Liver (tissue), 9 donors: ENCODE results near the gene FAM234B. TPM values are rescaled to one million over a fixed set of nuclear protein-coding genes. Genes with fewer than 3 reads are reported as not detected.

Experiments used
- DNase-seq: peaks from one replicate; pipeline ENCODE4 v3.0.0-alpha.2; 2017; ENCODE audit warnings: low spot score
- H3K27ac ChIP-seq, 2 donors: one replicate each; pipeline ENCODE4 v1.7.0; 2013; ENCODE audit warnings: inconsistent platforms in 2 of 2, low read length in 2 of 2, control low read depth in 1 of 2, low read depth in 1 of 2, mild to moderate bottlenecking in 1 of 2
- H3K27me3 ChIP-seq, 4 donors: one replicate each; pipeline versions ENCODE4 v1.6.1 to v1.7.0; 2013; ENCODE audit warnings: low read length in 3 of 4, inconsistent platforms in 1 of 4, mild to moderate bottlenecking in 1 of 4, moderate library complexity in 1 of 4; ENCODE audit not compliant: control insufficient read depth in 4 of 4, insufficient read depth in 4 of 4
- H3K36me3 ChIP-seq, 4 donors: one replicate each; pipeline versions ENCODE4 v1.6.1 to v1.7.0; 2013; ENCODE audit warnings: low read length in 3 of 4, mild to moderate bottlenecking in 3 of 4, low read depth in 1 of 4, moderate library complexity in 1 of 4; ENCODE audit not compliant: control insufficient read depth in 4 of 4, insufficient read depth in 3 of 4
- H3K4me1 ChIP-seq, 4 donors: one replicate each; pipeline versions ENCODE4 v1.6.1 to v1.7.0; 2013; ENCODE audit warnings: low read length in 3 of 4, mild to moderate bottlenecking in 3 of 4, moderate library complexity in 1 of 4; ENCODE audit not compliant: control insufficient read depth in 4 of 4, insufficient read depth in 4 of 4
- H3K4me3 ChIP-seq, 3 donors: one replicate each; pipeline versions ENCODE4 v1.6.1 to v1.7.0; 2013; ENCODE audit warnings: low read length in 3 of 3, control low read depth in 1 of 3, low read depth in 1 of 3, mild to moderate bottlenecking in 1 of 3
- H3K9ac ChIP-seq, 2 donors: one replicate each; pipeline ENCODE4 v1.7.0; 2013; ENCODE audit warnings: low read length in 2 of 2, mild to moderate bottlenecking in 2 of 2, moderate library complexity in 2 of 2, control low read depth in 1 of 2, low read depth in 1 of 2
- H3K9me3 ChIP-seq, 4 donors: one replicate each; pipeline versions ENCODE4 v1.6.1 to v1.7.0; 2013; ENCODE audit warnings: low read length in 3 of 4; ENCODE audit not compliant: control insufficient read depth in 4 of 4
- ATF3 ChIP-seq: IDR thresholded peaks from 2 replicates; pipeline ENCODE4 v1.6.1; 2016; ENCODE audit warnings: antibody characterized with exemption
- EGR1 ChIP-seq, 2 donors: IDR thresholded peaks; 2 replicates each; pipeline ENCODE4 v1.6.1; 2016 to 2018; ENCODE audit warnings: antibody characterized with exemption in 2 of 2, low read depth in 2 of 2
- FOXA2 ChIP-seq: IDR thresholded peaks from 2 replicates; pipeline ENCODE4 v1.6.1; 2016; ENCODE audit warnings: antibody characterized with exemption
- MAX ChIP-seq: IDR thresholded peaks from 2 replicates; pipeline ENCODE4 v1.6.1; 2016; ENCODE audit warnings: antibody characterized with exemption
- WGBS: extraction: QIAGEN DNeasy Blood & Tissue Kit; methylation state at CpG from one replicate; pipeline ENCODE4 v1.1.7; 2013; 5-methylcytosine and 5-hydroxymethylcytosine counted together
- polyA plus RNA-seq, 2 donors: library from polyadenylated mRNA; stranded (reverse) in 1 of 2; unstranded in 1 of 2; fragments of 200-250 nt in 1 of 2; fragments of >200 nt in 1 of 2; fragmentation: Nextera tagmentation in 1 of 2; extraction: Ambion mirVana in 1 of 2; gene quantifications; one replicate each; pipeline versions ENCODE4 v1.2.1 to v1.2.3, GENCODE V29; 2013 to 2015
- total RNA-seq, 2 donors: library from RNA; depleted of rRNA; stranded (reverse); fragments of >200 nt; gene quantifications; one replicate each; pipeline ENCODE4 v1.2.3, GENCODE V29; 2014
- TF ChIP-seq, protein P1 (sequence below): fragments of 150-350 bp; IDR thresholded peaks from 2 replicates; pipeline ENCODE4 v1.5.1; 2017; ENCODE audit warnings: improper control_type of control experiment, low read depth, low read length; ENCODE audit not compliant: missing input control
- donor health status: healthy.
- donor health status: healthy.
- donor health status: healthy.
- donor health status: healthy.
- donor health status: healthy.

Gene FAM234B
- total and polyA plus RNA-seq, 4 donors = 1.7 to 8.0 (median 3.2) TPM

DNA sequence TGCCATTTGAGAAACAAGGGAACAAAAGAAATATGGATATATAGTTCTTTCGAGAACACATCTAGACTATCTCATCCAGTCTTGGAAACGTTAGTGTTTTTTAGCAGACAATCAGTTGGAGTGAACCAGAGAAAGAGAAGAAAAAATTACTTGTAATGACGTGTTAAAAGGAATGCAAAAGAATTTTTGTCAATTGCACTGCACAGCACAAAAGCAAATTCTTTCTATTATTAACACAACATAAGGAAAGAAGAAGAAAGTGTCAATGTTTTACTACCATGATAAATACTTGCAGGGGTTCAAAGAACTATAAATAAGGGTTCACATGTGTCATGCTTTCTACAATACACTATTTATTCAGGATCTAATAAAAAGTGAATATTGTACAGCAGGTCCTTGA, 86.8 kb downstream of the FAM234B start:
- H3K36me3 ChIP-seq = no peaks in the 10 kb centered on the region
- DNase-seq = no peak
- WGBS = 77% methylated on average over 3 of the region's 3 CpGs
- TF ChIP-seq EGR1 (IDR thresholded peaks at IDR 0.05; ENCODE audit: low read depth in 2 of 2) (no peak), ATF3 (no peak), FOXA2 (no peak), MAX (no peak)
- TF ChIP-seq, protein P1, sequence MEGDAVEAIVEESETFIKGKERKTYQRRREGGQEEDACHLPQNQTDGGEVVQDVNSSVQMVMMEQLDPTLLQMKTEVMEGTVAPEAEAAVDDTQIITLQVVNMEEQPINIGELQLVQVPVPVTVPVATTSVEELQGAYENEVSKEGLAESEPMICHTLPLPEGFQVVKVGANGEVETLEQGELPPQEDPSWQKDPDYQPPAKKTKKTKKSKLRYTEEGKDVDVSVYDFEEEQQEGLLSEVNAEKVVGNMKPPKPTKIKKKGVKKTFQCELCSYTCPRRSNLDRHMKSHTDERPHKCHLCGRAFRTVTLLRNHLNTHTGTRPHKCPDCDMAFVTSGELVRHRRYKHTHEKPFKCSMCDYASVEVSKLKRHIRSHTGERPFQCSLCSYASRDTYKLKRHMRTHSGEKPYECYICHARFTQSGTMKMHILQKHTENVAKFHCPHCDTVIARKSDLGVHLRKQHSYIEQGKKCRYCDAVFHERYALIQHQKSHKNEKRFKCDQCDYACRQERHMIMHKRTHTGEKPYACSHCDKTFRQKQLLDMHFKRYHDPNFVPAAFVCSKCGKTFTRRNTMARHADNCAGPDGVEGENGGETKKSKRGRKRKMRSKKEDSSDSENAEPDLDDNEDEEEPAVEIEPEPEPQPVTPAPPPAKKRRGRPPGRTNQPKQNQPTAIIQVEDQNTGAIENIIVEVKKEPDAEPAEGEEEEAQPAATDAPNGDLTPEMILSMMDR = no peak
- H3K9ac ChIP-seq = no peak overlapping the region
- H3K27me3 ChIP-seq = no peaks in the 10 kb centered on the region
- no peaks in the 10 kb centered on the region for H3K4me1 ChIP-seq
- H3K4me3 ChIP-seq = no peak overlapping the region
- no peaks in the 10 kb centered on the region for H3K9me3 ChIP-seq
- no peak overlapping the region for H3K27ac ChIP-seq

Other genes with a start within 250 kb of the FAM234B start
- 10 to 100 TPM; 24.5 to 37.2 TPM for gene DDX47, start 231.0 kb upstream of the FAM234B start, total RNA-seq
- 10 to 100 TPM; 20.2 to 27.4 TPM for gene DDX47, start 231.0 kb upstream of the FAM234B start, polyA plus RNA-seq
- gene GPRC5A, start 152.8 kb upstream of the FAM234B start, total RNA-seq = under 1 TPM; 0.09 to 0.17 TPM
- under 1 TPM in 1 of 2 donors, not detected in 1; 0.16 TPM for gene GPRC5A, start 152.8 kb upstream of the FAM234B start, polyA plus RNA-seq
- gene GPRC5D, start 92.2 kb upstream of the FAM234B start, total RNA-seq = under 1 TPM in 1 of 2 donors, not detected in 1; 0.17 TPM
- gene GPRC5D, start 92.2 kb upstream of the FAM234B start, polyA plus RNA-seq = under 1 TPM in 1 of 2 donors, not detected in 1; 0.13 TPM
- 10 to 100 TPM; 27.7 to 33.6 TPM for gene HEBP1, start 44.1 kb upstream of the FAM234B start, total RNA-seq
- gene HEBP1, start 44.1 kb upstream of the FAM234B start, polyA plus RNA-seq = 10 to 100 TPM; 66.9 to 70.0 TPM
- not detected for gene GSG1, start 59.3 kb downstream of the FAM234B start, total RNA-seq
- not detected for gene GSG1, start 59.3 kb downstream of the FAM234B start, polyA plus RNA-seq
- 1 to 10 TPM; 2.1 to 5.6 TPM for gene EMP1, start 152.3 kb downstream of the FAM234B start, total RNA-seq
- gene EMP1, start 152.3 kb downstream of the FAM234B start, polyA plus RNA-seq = 1 to 10 TPM; 1.6 to 5.2 TPM